T-cell (primary cell): ENCODE measurements around the gene GHR. TPM values are rescaled to one million over a fixed set of nuclear protein-coding genes. Genes with fewer than 3 reads are reported as not detected.

ENCODE experiments used
- ATAC-seq, 4 experiments: fragments of 200-7000 bp in 3 of 4; fragments of 150-1000 bp in 1 of 4; cut with Tn5 transposase; replicated peaks in 1 of 4; 1 replicate in 3 of 4; 2 replicates in 1 of 4; pipeline ENCODE4 v1.10.0; 2021; ENCODE audit warnings: moderate library complexity in 3 of 4, mild to moderate bottlenecking in 2 of 4, moderate number of reproducible peaks in 1 of 4
- CTCF ChIA-PET, 2 donors: fragments of 300-600 bp; sonication (Branson Sonifier 250); formaldehyde crosslinking; loops; one replicate each; lab custom pipeline; 2022; ENCODE audit warnings: antibody characterized with exemption in 2 of 2; lab: Charles Lee
- POLR2A ChIA-PET, 2 donors: fragments of 300-600 bp; sonication (Branson Sonifier 250); formaldehyde crosslinking; loops; one replicate each; lab custom pipeline; 2022; ENCODE audit warnings: antibody characterized with exemption in 2 of 2; lab: Charles Lee
- DNase-seq, 35 experiments: peaks; one replicate each; pipeline versions ENCODE4 v3.0.0 to v3.0.0-alpha.2; 2013 to 2023
- H3K27ac ChIP-seq: one replicate; pipeline ENCODE4 v1.5.1; 2013; ENCODE audit warnings: low read length
- H3K27me3 ChIP-seq, 2 experiments: replicated peaks in 1 of 2; 1 replicate in 1 of 2; 2 replicates in 1 of 2; pipeline versions ENCODE4 v1.6.1 to v1.7.0; 2013; ENCODE audit warnings: low read length in 1 of 2, mixed read lengths in 1 of 2; ENCODE audit not compliant: control insufficient read depth in 2 of 2, insufficient read depth in 2 of 2; ENCODE audit errors: extremely low read depth in 1 of 2
- H3K36me3 ChIP-seq, 2 donors: 1 replicate in 1 of 2; 2 replicates in 1 of 2; pipeline versions ENCODE4 v1.6.1 to v1.7.0; 2013; ENCODE audit warnings: low read length in 1 of 2; ENCODE audit not compliant: control insufficient read depth in 2 of 2, insufficient read depth in 1 of 2; ENCODE audit errors: extremely low read depth in 1 of 2
- H3K4me1 ChIP-seq, 2 experiments: 1 replicate in 1 of 2; 2 replicates in 1 of 2; pipeline versions ENCODE4 v1.6.1 to v1.7.0; 2013; ENCODE audit warnings: low read length in 2 of 2, mixed read lengths in 1 of 2; ENCODE audit not compliant: insufficient read depth in 2 of 2, control insufficient read depth in 1 of 2; ENCODE audit errors: extremely low read depth in 1 of 2
- H3K4me3 ChIP-seq, 2 donors: 1 replicate in 1 of 2; 2 replicates in 1 of 2; pipeline versions ENCODE4 v1.5.1 to v1.7.0; 2013; ENCODE audit warnings: mild to moderate bottlenecking in 2 of 2, low read length in 1 of 2, moderate library complexity in 1 of 2; ENCODE audit not compliant: control insufficient read depth in 1 of 2; ENCODE audit errors: extremely low read depth in 1 of 2
- H3K9me3 ChIP-seq: 2 replicates; pipeline ENCODE4 v1.7.0; 2013
- H3K27ac Mint-ChIP-seq, 2 donors: one replicate each; pipeline ENCODE4 v1.8.0; 2020 to 2021; ENCODE audit warnings: mild to moderate bottlenecking in 2 of 2, mixed read lengths in 2 of 2
- H3K27me3 Mint-ChIP-seq, 2 donors: one replicate each; pipeline ENCODE4 v1.8.0; 2021 to 2022; ENCODE audit warnings: mixed read lengths in 2 of 2
- H3K36me3 Mint-ChIP-seq: one replicate; pipeline ENCODE4 v1.8.0; 2021; ENCODE audit warnings: mixed read lengths
- H3K4me1 Mint-ChIP-seq, 3 donors: one replicate each; pipeline ENCODE4 v1.8.0; 2020 to 2022; ENCODE audit warnings: mixed read lengths in 3 of 3, mild to moderate bottlenecking in 1 of 3
- H3K4me3 Mint-ChIP-seq, 3 donors: one replicate each; pipeline ENCODE4 v1.8.0; 2020 to 2022; ENCODE audit warnings: mild to moderate bottlenecking in 3 of 3, mixed read lengths in 3 of 3, moderate library complexity in 3 of 3
- H3K9me3 Mint-ChIP-seq, 3 donors: one replicate each; pipeline ENCODE4 v1.8.0; 2020 to 2022; ENCODE audit warnings: mixed read lengths in 3 of 3
- WGBS: methylation state at CpG from one replicate; pipeline ENCODE4 v1.1.5; 2013; ENCODE audit warnings: missing lambda C conversion rate; ENCODE audit not compliant: insufficient coverage; 5-methylcytosine and 5-hydroxymethylcytosine counted together
- total RNA-seq, 35 experiments: library from RNA in 6 of 35; stranded (reverse) in 6 of 35; fragments of 120-200 nt in 1 of 35; gene quantifications; one replicate each; pipeline versions ENCODE4 v1.2.1 to v1.2.4 and lab custom pipeline; 2013 to 2026

GHR gene
- total RNA-seq, 5 donors from 2014 or later (not counting 1 experiment from before 2014, with no cell fraction given) = 0.06 TPM; not detected in 4

- Histone ChIP-seq H3K4me3 (no peak overlapping the region), H3K27me3 (no peaks in the 10 kb centered on the region), H3K4me1 (no peaks in the 10 kb centered on the region), H3K36me3 (no peaks in the 10 kb centered on the region), H3K27ac (no peak overlapping the region), H3K9me3 (no peaks in the 10 kb centered on the region)
- Mint-ChIP-seq H3K4me1 (no peaks in the 10 kb centered on the region), H3K36me3 (no peaks in the 10 kb centered on the region), H3K9me3 (peaks cover 0 to 6% (median 0%) of the 10 kb centered on the region in 3 donors), H3K27ac (no peak overlapping the region), H3K4me3 (no peak overlapping the region), H3K27me3 (peaks cover 0 to 5% of the 10 kb centered on the region in 2 donors)
- no peak for ATAC-seq
- CTCF ChIA-PET = no interaction called here
- WGBS = no CpG with 5 or more reads among the region's 1 CpG
- DNase-seq = no peak
- POLR2A ChIA-PET = no interaction called here
Observed at GRCh38 chr5:42522783-42523182, 99.5 kb downstream of the GHR start.

- CTCF ChIA-PET = no interaction called here
- Mint-ChIP-seq H3K27me3 (peaks cover 0 to 5% of the 10 kb centered on the region in 2 donors), H3K36me3 (no peaks in the 10 kb centered on the region)
Observed at GRCh38 chr5:42526179-42526578, 102.9 kb downstream of the GHR start.

GRCh38 chr5:42531611-42532010, 108.4 kb downstream of the GHR start:
- 33% methylated on average over 2 of the region's 2 CpGs for WGBS
- no peak overlapping the region for H3K27ac ChIP-seq
- no peaks in the 10 kb centered on the region for H3K36me3 Mint-ChIP-seq
- ChIA-PET CTCF (no interaction called here), POLR2A (no interaction called here)
- ATAC-seq (no peak), DNase-seq (no peak)
- no peak overlapping the region for H3K27ac Mint-ChIP-seq
- no peaks in the 10 kb centered on the region for H3K4me1 ChIP-seq
- no peaks in the 10 kb centered on the region for H3K4me1 Mint-ChIP-seq
- H3K4me3 Mint-ChIP-seq = no peak overlapping the region
- H3K4me3 ChIP-seq = no peak overlapping the region
- no peaks in the 10 kb centered on the region for H3K36me3 ChIP-seq
- no peaks in the 10 kb centered on the region for H3K27me3 ChIP-seq
- peaks cover 0 to 6% (median 0%) of the 10 kb centered on the region in 3 donors for H3K9me3 Mint-ChIP-seq
- no peaks in the 10 kb centered on the region for H3K27me3 Mint-ChIP-seq
- no peaks in the 10 kb centered on the region for H3K9me3 ChIP-seq

More at GRCh38 chr5:42526179-42526578, 102.9 kb downstream of the GHR start:
- POLR2A ChIA-PET = no interaction called here
- H3K9me3 Mint-ChIP-seq = peaks cover 0 to 6% (median 0%) of the 10 kb centered on the region in 3 donors
- H3K27ac ChIP-seq = no peak overlapping the region
- ATAC-seq (no peak), DNase-seq (no peak)
- no peaks in the 10 kb centered on the region for H3K9me3 ChIP-seq
- H3K4me1 ChIP-seq = no peaks in the 10 kb centered on the region
- no peak overlapping the region for H3K4me3 ChIP-seq
- no CpG with 5 or more reads among the region's 1 CpG for WGBS
- no peaks in the 10 kb centered on the region for H3K4me1 Mint-ChIP-seq
- no peak overlapping the region for H3K4me3 Mint-ChIP-seq
- no peak overlapping the region for H3K27ac Mint-ChIP-seq
- H3K27me3 ChIP-seq = no peaks in the 10 kb centered on the region
- no peaks in the 10 kb centered on the region for H3K36me3 ChIP-seq

GRCh38 chr5:42542106-42542505, 118.9 kb downstream of the GHR start:
- Histone ChIP-seq H3K27me3 (peaks cover 0 to 3% of the 10 kb centered on the region in 2 experiments), H3K36me3 (no peaks in the 10 kb centered on the region), H3K4me3 (no peak overlapping the region), H3K27ac (no peak overlapping the region), H3K9me3 (no peaks in the 10 kb centered on the region), H3K4me1 (no peaks in the 10 kb centered on the region)
- POLR2A ChIA-PET = no interaction called here
- no peaks in the 10 kb centered on the region for H3K4me1 Mint-ChIP-seq
- ATAC-seq = no peak
- peaks cover 14 to 24% of the 10 kb centered on the region in 2 donors for H3K27me3 Mint-ChIP-seq
- no peak overlapping the region for H3K4me3 Mint-ChIP-seq
- H3K27ac Mint-ChIP-seq = no peak overlapping the region
- H3K9me3 Mint-ChIP-seq = peaks cover 8 to 26% (median 23%) of the 10 kb centered on the region in 3 donors
- DNase-seq = no peak
- CTCF ChIA-PET = no interaction called here
- H3K36me3 Mint-ChIP-seq = no peaks in the 10 kb centered on the region

- CTCF ChIA-PET = no interaction called here
- no peak for ATAC-seq
Observed at GRCh38 chr5:42543774-42544173, 120.5 kb downstream of the GHR start.

DNA sequence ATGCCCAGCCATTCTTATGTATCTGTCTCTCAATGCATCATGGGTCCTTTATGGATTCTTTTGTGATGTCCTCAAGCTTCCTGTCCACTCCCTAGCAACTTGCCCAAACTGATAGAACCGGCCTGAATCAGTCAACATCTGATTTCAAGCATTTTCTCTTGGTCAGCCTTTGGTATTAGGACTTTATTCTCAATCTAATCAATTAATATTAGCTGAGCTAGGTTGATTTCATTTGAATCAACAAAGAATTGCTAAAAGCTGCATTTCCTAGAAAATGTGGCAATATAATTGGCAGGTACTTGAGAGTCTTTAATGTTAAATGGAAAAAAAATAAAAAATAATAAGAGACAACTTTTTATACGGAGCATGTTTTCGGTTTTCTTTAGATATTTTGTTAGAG, 121.8 kb downstream of the GHR start:
- WGBS = no CpG with 5 or more reads among the region's 3 CpGs

More at GRCh38 chr5:42543774-42544173, 120.5 kb downstream of the GHR start:
- Mint-ChIP-seq H3K27ac (no peak overlapping the region), H3K4me3 (no peak overlapping the region), H3K27me3 (peaks cover 10 to 18% of the 10 kb centered on the region in 2 donors), H3K9me3 (peaks cover 8 to 21% (median 19%) of the 10 kb centered on the region in 3 donors), H3K4me1 (no peaks in the 10 kb centered on the region), H3K36me3 (no peaks in the 10 kb centered on the region)
- H3K36me3 ChIP-seq = no peaks in the 10 kb centered on the region
- WGBS = 90% methylated on average over 2 of the region's 3 CpGs
- no peak overlapping the region for H3K27ac ChIP-seq
- H3K27me3 ChIP-seq = peaks cover 0 to 3% of the 10 kb centered on the region in 2 experiments
- no peak overlapping the region for H3K4me3 ChIP-seq
- no peaks in the 10 kb centered on the region for H3K4me1 ChIP-seq
- POLR2A ChIA-PET = interaction anchor here in 1 of 2 donors (0.6 kb wide), 1 partner anchor 42 kb away, joined by 3 read pairs; no protein-coding TSS in a partner anchor
- no peaks in the 10 kb centered on the region for H3K9me3 ChIP-seq
- no peak for DNase-seq

DNA sequence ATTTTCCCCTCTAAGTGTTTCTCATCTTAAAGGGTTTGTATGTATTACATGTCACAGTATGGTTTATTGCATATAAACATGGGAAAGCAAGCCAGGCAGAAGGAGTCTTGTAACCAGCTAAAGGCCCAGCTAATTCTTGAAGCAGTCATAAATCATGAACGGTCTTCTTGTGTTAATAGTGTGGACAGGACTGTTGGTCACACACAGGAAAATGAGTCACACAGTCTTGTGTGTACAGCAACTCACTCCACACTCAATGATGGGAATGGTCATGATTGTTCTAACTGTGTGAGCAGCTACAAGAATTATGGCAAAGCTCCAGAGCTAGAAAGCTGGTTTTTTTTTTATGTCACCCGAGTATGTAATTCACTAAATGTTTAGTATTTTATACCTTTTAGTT, 123.9 kb downstream of the GHR start:
- Histone ChIP-seq H3K27me3 (no peaks in the 10 kb centered on the region), H3K4me3 (no peak overlapping the region), H3K27ac (no peak overlapping the region), H3K36me3 (no peaks in the 10 kb centered on the region), H3K9me3 (no peaks in the 10 kb centered on the region), H3K4me1 (no peaks in the 10 kb centered on the region)
- Mint-ChIP-seq H3K36me3 (no peaks in the 10 kb centered on the region), H3K27me3 (peaks cover 5% of the 10 kb centered on the region in 2 donors), H3K9me3 (peaks cover 0 to under 1% (median 0%) of the 10 kb centered on the region in 3 donors), H3K27ac (no peak overlapping the region), H3K4me3 (no peak overlapping the region), H3K4me1 (no peaks in the 10 kb centered on the region)
- ChIA-PET POLR2A (no interaction called here), CTCF (no interaction called here)
- ATAC-seq = no peak
- no peak for DNase-seq
- WGBS = no CpG with 5 or more reads among the region's 2 CpGs

More for the DNA sequence above, 121.8 kb downstream of the GHR start:
- Mint-ChIP-seq H3K27me3 (peaks cover 9 to 13% of the 10 kb centered on the region in 2 donors), H3K4me1 (no peaks in the 10 kb centered on the region), H3K9me3 (peaks cover 7 to 17% (median 15%) of the 10 kb centered on the region in 3 donors), H3K36me3 (no peaks in the 10 kb centered on the region), H3K4me3 (no peak overlapping the region), H3K27ac (no peak overlapping the region)
- H3K4me1 ChIP-seq = no peaks in the 10 kb centered on the region
- H3K36me3 ChIP-seq = no peaks in the 10 kb centered on the region
- no peaks in the 10 kb centered on the region for H3K9me3 ChIP-seq
- H3K27me3 ChIP-seq = peaks cover 0 to 3% of the 10 kb centered on the region in 2 experiments
- CTCF ChIA-PET = no interaction called here
- POLR2A ChIA-PET = no interaction called here
- H3K4me3 ChIP-seq = no peak overlapping the region
- no peak for DNase-seq
- no peak overlapping the region for H3K27ac ChIP-seq
- ATAC-seq = no peak
